PC-9 (cell line): ENCODE data around the gene CCDC107. TPM values are rescaled to one million over a fixed set of nuclear protein-coding genes. Genes with fewer than 3 reads are reported as not detected.

Source experiments
- BruUV-seq: library from RNA; stranded (reverse); fragments of 400-500 nt; replicated peaks from 2 replicates; lab custom pipeline; 2021; lab: Mats Ljungman, UMichigan
- CTCF ChIA-PET: fragments of 300-600 bp; sonication (Branson Sonifier 250); formaldehyde crosslinking; loops from one replicate; lab custom pipeline; 2022; ENCODE audit warnings: antibody characterized with exemption; lab: Charles Lee
- POLR2A ChIA-PET: fragments of 300-600 bp; sonication (Branson Sonifier 250); formaldehyde crosslinking; loops from one replicate; lab custom pipeline; 2022; ENCODE audit warnings: antibody characterized with exemption; ENCODE audit not compliant: unreplicated experiment; lab: Charles Lee
- DNase-seq, 2 experiments: peaks; one replicate each; pipeline versions ENCODE4 v3.0.0 to v3.0.0-alpha.2; 2015 to 2022; ENCODE audit warnings: mixed read lengths in 1 of 2
- H2AFZ ChIP-seq: fragments of 200-600 bp; sonication (generic); 2 replicates; pipeline ENCODE4 v1.8.1; 2017; ENCODE audit warnings: antibody characterized with exemption
- H3F3A ChIP-seq: fragments of 200-600 bp; sonication (generic); 2 replicates; pipeline ENCODE4 v1.8.1; 2017; ENCODE audit warnings: antibody characterized with exemption, mild to moderate bottlenecking, low read depth; ENCODE audit not compliant: insufficient read depth
- H3K27ac ChIP-seq: fragments of 200-600 bp; sonication (generic); 2 replicates; pipeline ENCODE4 v1.6.1; 2016; ENCODE audit warnings: mixed run types
- H3K27me3 ChIP-seq: fragments of 200-600 bp; sonication (generic); 2 replicates; pipeline ENCODE4 v1.6.1; 2016; ENCODE audit warnings: low read depth, mixed run types; ENCODE audit not compliant: insufficient read depth
- H3K36me3 ChIP-seq: fragments of 200-600 bp; sonication (generic); 2 replicates; pipeline ENCODE4 v1.6.1; 2016; ENCODE audit warnings: low read depth, mixed run types
- H3K4me1 ChIP-seq: fragments of 200-600 bp; sonication (generic); replicated peaks from 2 replicates; pipeline ENCODE4 v1.6.1; 2016; ENCODE audit warnings: mixed run types; ENCODE audit not compliant: insufficient read depth
- H3K4me2 ChIP-seq: fragments of 200-600 bp; sonication (generic); 2 replicates; pipeline ENCODE4 v1.6.1; 2017; ENCODE audit warnings: mixed run types
- H3K4me3 ChIP-seq: fragments of 200-600 bp; sonication (generic); 2 replicates; pipeline ENCODE4 v1.6.1; 2016; ENCODE audit warnings: mixed run types
- H3K79me2 ChIP-seq: fragments of 200-600 bp; sonication (generic); 2 replicates; pipeline ENCODE4 v1.6.1; 2017; ENCODE audit warnings: low read depth, mixed run types
- H3K9me2 ChIP-seq: fragments of 200-600 bp; sonication (generic); 2 replicates; pipeline ENCODE4 v1.8.1; 2017; ENCODE audit warnings: mild to moderate bottlenecking; ENCODE audit not compliant: insufficient read depth
- H3K9me3 ChIP-seq: fragments of 200-600 bp; sonication (generic); 2 replicates; pipeline ENCODE4 v1.8.1; 2016; ENCODE audit warnings: low read depth; ENCODE audit not compliant: insufficient read depth
- H4K20me1 ChIP-seq: fragments of 200-600 bp; sonication (generic); 2 replicates; pipeline ENCODE4 v1.8.1; 2017; ENCODE audit not compliant: insufficient read depth
- EZH2 ChIP-seq: fragments of 200-600 bp; sonication (generic); IDR thresholded peaks from 2 replicates; pipeline ENCODE4 v1.8.0; 2017; ENCODE audit warnings: antibody characterized with exemption, low read depth
- intact Hi-C: fragments of 100-400 bp; cut with micrococcal nuclease; formaldehyde crosslinking; loops from one replicate; pipeline ENCODE4 v1.10.0; 2022; ENCODE audit not compliant: unreplicated experiment
- total RNA-seq: library from RNA; stranded (reverse); gene quantifications from 2 replicates; pipeline ENCODE4 v1.2.3, GENCODE V29; 2021
- TF ChIP-seq, protein P1 (sequence below): fragments of 200-600 bp; sonication (generic); conservative IDR thresholded peaks from 2 replicates; pipeline ENCODE4 v1.6.1; 2017; ENCODE audit warnings: mixed run types, antibody characterized with exemption, mild to moderate bottlenecking, moderate library complexity

The CCDC107 gene
- total RNA-seq, 1 experiment from 2014 or later: 6.9 TPM

- H3K79me2 ChIP-seq: no peaks in the 10 kb centered on the region
- POLR2A ChIA-PET: no interaction called here
- no peaks in the 10 kb centered on the region for H3K9me2 ChIP-seq
- intact Hi-C loops: no loop called here
- no TSS peak for BruUV-seq
- H3K36me3 ChIP-seq: no peaks in the 10 kb centered on the region
- H3K4me3 ChIP-seq: no peak overlapping the region
- H3K27me3 ChIP-seq: no peaks in the 10 kb centered on the region
- H3K27ac ChIP-seq: no peak overlapping the region
- no peak overlapping the region for H3K4me2 ChIP-seq
- no peak for DNase-seq
- no peaks in the 10 kb centered on the region for H4K20me1 ChIP-seq
- no peak for TF ChIP-seq EZH2
- TF ChIP-seq, protein P1, sequence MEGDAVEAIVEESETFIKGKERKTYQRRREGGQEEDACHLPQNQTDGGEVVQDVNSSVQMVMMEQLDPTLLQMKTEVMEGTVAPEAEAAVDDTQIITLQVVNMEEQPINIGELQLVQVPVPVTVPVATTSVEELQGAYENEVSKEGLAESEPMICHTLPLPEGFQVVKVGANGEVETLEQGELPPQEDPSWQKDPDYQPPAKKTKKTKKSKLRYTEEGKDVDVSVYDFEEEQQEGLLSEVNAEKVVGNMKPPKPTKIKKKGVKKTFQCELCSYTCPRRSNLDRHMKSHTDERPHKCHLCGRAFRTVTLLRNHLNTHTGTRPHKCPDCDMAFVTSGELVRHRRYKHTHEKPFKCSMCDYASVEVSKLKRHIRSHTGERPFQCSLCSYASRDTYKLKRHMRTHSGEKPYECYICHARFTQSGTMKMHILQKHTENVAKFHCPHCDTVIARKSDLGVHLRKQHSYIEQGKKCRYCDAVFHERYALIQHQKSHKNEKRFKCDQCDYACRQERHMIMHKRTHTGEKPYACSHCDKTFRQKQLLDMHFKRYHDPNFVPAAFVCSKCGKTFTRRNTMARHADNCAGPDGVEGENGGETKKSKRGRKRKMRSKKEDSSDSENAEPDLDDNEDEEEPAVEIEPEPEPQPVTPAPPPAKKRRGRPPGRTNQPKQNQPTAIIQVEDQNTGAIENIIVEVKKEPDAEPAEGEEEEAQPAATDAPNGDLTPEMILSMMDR: no peak
- peaks cover 13% of the 10 kb centered on the region for H3K4me1 ChIP-seq
- no peak overlapping the region for H2AFZ ChIP-seq
- no peaks in the 10 kb centered on the region for H3K9me3 ChIP-seq
- peaks cover 5% of the 10 kb centered on the region; the same call in 1 of the 2 replicates for H3F3A ChIP-seq
- CTCF ChIA-PET: no interaction called here
These were observed 17.8 kb downstream of the CCDC107 start for GRCh38 chr9:35675732-35676392.

- intact Hi-C loops: no loop called here
- Histone ChIP-seq H3K27ac (no peak overlapping the region), H3K9me2 (no peaks in the 10 kb centered on the region), H3K4me3 (no peak overlapping the region), H3F3A (peaks cover 3% of the 10 kb centered on the region; the same call in 1 of the 2 replicates), H3K4me2 (no peak overlapping the region), H3K27me3 (no peaks in the 10 kb centered on the region), H3K36me3 (no peaks in the 10 kb centered on the region), H3K9me3 (no peaks in the 10 kb centered on the region), H3K79me2 (no peaks in the 10 kb centered on the region), H4K20me1 (no peaks in the 10 kb centered on the region), H3K4me1 (no peaks in the 10 kb centered on the region), H2AFZ (no peak overlapping the region)
- POLR2A ChIA-PET: no interaction called here
- DNase-seq: no peak
- no peak for TF ChIP-seq EZH2
- TF ChIP-seq, protein P1: no peak
- no TSS peak for BruUV-seq
- CTCF ChIA-PET: no interaction called here
These were observed 21.0 kb downstream of the CCDC107 start for GRCh38 chr9:35679091-35679490.

DNA sequence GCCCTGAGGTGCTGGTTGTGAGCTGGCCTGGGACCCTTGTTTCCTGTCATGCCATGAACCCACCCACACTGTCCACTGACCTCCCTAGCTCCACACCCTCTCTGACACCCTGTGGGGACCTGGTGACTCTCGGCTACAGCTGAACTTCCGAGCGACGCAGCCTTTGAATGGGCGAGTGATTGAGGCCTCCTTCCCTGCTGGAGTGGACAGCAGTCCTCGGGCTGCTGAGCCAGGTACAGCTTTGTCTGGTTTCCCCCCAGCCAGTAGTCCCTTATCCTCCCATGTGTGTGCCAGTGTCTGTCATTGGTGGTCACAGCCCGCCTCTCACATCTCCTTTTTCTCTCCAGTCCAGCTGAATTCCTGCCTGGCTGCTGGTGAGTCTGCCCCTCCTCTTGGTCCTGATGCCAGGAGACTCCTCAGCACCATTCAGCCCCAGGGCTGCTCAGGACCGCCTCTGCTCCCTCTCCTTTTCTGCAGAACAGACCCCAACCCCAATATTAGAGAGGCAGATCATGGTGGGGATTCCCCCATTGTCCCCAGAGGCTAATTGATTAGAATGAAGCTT is 21.8 kb downstream of the CCDC107 start:
- POLR2A ChIA-PET: no interaction called here

More for the DNA sequence above, 21.8 kb downstream of the CCDC107 start:
- H3K79me2 ChIP-seq: no peaks in the 10 kb centered on the region
- H3K4me3 ChIP-seq: no peak overlapping the region
- H3K27me3 ChIP-seq: no peaks in the 10 kb centered on the region
- H2AFZ ChIP-seq: no peak overlapping the region
- TF ChIP-seq EZH2: no peak
- TF ChIP-seq, protein P1: no peak
- no peaks in the 10 kb centered on the region for H3K9me3 ChIP-seq
- no peak overlapping the region for H3K27ac ChIP-seq
- intact Hi-C loops: no loop called here
- no TSS peak for BruUV-seq
- H3K36me3 ChIP-seq: no peaks in the 10 kb centered on the region
- H3F3A ChIP-seq: no peaks in the 10 kb centered on the region
- CTCF ChIA-PET: interaction anchor here (0.6 kb wide), 1 partner anchor 1276 kb away, joined by 5 read pairs; no protein-coding TSS in a partner anchor
- H3K4me1 ChIP-seq: no peaks in the 10 kb centered on the region
- H4K20me1 ChIP-seq: no peaks in the 10 kb centered on the region
- DNase-seq: no peak
- H3K9me2 ChIP-seq: no peaks in the 10 kb centered on the region
- no peak overlapping the region for H3K4me2 ChIP-seq
